Activated CD4-positive, CD25-positive, alpha-beta regulatory T cell treated with anti-CD3 and anti-CD28 coated beads, Interleukin-2, amount 50 U/mL, for 24 hours (primary cell): ENCODE data around the gene KANTR.

ENCODE experiments used
- ATAC-seq, 2 donors: fragments of 150-1000 bp; cut with Tn5 transposase; one replicate each; pipeline ENCODE4 v1.10.0; 2021; ENCODE audit warnings: mild to moderate bottlenecking in 1 of 2, moderate library complexity in 1 of 2

KANTR gene

DNA sequence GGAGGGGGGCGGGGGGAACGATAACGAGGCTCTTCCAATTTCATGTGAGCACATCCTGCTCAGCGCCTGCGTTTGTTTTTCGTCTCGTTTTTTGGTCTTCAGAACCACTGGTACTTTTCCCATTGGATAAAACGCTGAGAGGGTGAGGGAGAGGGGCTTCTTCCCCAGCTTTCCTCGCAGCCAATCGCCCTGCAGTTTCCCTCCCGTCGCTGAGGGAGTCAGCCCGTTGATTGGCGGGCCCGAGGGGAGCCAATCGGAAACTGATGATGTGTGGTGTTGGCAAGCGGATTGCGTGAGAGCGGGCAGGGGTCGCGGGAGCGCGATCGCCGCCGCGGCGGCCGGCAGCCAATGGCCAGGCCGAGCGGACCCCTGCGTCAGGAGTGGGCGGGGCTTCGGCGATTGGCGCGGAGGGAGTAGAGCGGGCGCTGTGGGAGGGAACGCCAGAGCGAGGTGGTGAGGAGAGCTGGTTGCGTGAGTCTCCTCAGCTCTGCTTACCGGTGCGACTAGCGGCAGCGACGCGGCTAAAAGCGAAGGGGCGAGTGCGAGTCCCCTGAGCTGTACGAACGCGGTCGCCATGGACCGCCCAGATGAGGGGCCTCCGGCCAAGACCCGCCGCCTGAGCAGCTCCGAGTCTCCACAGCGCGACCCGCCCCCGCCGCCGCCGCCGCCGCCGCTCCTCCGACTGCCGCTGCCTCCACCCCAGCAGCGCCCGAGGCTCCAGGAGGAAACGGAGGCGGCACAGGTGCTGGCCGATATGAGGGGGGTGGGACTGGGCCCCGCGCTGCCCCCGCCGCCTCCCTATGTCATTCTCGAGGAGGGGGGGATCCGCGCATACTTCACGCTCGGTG is 11.8 kb upstream of the KANTR start, which contains the start of gene TSPYL2:
Gene TSPYL2 (plus strand): TSS at position 443 of the 848 bp plus-strand sequence. CDS start 132 bp downstream, at position 575.
- ATAC-seq: peak; percentile 89 to 91

DNA sequence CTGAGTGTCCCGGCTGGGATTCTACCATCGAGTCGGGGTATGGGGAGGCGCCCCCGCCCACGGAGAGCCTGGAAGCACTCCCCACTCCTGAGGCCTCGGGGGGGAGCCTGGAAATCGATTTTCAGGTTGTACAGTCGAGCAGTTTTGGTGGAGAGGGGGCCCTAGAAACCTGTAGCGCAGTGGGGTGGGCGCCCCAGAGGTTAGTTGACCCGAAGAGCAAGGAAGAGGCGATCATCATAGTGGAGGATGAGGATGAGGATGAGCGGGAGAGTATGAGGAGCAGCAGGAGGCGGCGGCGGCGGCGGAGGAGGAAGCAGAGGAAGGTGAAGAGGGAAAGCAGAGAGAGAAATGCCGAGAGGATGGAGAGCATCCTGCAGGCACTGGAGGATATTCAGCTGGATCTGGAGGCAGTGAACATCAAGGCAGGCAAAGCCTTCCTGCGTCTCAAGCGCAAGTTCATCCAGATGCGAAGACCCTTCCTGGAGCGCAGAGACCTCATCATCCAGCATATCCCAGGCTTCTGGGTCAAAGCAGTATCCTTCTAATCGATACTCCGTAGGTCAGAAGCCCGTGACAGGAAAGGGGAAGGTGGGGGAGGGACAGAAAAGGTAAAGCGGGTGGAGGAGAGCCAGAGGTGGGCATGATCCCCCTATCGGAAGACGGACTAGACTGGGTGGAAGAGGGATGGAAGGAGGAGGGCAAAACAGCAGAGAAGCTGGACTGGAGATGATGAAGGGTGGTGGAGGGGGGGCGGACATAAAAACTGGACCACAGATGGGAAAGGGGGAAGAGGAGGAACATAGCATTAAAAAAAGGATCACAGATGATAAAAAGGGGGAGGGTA is 10.9 kb upstream of the KANTR start:
- no peak for ATAC-seq

DNA sequence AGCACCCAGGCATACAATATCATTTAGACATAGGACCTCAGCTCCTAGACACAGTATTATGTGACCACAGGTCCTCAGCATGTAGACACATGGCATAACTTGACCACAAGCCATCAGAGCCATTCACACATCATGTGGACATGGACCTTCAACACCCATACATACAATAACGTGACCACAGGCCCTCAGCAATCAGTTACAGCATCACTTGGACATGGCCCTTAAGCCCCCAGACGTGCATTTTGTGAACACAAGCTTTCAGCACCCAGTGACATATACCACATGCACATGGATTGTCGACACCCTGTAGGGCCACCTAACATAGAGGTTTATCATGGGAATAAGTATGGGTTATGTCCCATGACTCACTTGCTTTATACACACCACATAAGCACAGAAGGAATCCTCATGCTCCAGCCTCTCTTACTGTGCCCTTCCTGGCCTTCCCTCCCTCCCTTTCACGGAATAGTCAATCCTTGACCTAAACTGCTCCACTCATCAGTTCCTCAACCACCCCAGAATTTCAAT is 9.8 kb upstream of the KANTR start:
- no peak for ATAC-seq

DNA sequence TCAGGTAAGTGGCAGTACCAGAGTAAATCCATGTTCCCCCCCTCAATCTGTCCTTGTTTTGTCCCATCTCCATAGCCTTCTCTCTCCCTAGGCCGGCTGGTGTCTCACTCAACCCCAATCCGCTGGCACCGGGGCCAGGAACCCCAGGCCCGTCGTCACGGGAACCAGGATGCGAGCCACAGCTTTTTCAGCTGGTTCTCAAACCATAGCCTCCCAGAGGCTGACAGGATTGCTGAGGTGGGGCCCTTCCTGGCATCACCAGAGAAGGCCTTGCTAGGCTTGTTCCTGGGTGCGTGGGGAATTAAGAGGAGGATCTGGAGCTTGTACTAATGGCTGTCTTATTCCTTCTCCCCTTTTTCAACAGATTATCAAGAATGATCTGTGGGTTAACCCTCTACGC is 9.1 kb upstream of the KANTR start:
- ATAC-seq: no peak

DNA sequence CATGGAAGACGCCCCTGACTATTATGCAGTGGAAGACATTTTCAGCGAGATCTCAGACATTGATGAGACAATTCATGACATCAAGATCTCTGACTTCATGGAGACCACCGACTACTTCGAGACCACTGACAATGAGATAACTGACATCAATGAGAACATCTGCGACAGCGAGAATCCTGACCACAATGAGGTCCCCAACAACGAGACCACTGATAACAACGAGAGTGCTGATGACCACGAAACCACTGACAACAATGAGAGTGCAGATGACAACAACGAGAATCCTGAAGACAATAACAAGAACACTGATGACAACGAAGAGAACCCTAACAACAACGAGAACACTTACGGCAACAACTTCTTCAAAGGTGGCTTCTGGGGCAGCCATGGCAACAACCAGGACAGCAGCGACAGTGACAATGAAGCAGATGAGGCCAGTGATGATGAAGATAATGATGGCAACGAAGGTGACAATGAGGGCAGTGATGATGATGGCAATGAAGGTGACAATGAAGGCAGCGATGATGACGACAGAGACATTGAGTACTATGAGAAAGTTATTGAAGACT is 8.2 kb upstream of the KANTR start:
- ATAC-seq: no peak

DNA sequence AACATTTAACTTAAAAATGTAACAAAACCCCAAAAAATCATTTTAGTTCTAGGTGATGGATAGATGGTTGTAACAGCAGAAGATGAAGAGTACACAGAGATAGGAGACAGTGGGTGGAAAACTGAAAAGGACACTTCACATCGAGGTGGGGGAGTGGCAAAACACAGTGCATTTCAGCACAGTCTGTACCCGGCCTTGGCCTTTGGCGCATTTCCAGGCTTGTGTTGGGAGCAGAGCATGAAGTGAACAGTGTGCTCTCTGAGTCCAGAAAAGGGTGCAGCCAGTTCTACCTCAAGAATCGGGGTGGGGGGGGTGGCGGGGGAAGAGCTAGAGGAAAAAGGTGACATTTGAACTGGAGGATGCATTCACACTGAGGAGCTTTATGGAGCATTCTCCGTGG is 7.5 kb upstream of the KANTR start:
- ATAC-seq: no peak

DNA sequence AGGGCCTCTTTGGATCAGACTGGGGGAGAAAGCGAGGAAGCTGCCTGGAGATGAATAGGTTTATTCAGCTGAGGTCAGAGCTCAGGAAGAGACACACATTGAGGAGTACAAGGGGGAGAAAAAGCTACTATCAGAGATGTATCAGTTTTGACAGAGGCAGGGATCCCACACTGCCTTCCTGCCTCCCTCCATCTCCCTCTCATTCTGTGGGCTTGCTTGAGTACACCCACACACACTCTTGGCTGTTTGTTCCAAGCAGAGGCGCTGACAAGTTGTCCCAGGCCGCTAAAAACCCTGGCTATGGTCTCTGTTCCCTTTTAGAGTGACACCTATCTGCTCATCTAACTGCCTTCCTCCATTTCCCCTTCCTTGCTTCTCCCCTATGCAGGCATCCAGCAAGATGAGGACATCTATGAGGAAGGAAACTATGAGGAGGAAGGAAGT is 6.5 kb upstream of the KANTR start:
- ATAC-seq: no peak

DNA sequence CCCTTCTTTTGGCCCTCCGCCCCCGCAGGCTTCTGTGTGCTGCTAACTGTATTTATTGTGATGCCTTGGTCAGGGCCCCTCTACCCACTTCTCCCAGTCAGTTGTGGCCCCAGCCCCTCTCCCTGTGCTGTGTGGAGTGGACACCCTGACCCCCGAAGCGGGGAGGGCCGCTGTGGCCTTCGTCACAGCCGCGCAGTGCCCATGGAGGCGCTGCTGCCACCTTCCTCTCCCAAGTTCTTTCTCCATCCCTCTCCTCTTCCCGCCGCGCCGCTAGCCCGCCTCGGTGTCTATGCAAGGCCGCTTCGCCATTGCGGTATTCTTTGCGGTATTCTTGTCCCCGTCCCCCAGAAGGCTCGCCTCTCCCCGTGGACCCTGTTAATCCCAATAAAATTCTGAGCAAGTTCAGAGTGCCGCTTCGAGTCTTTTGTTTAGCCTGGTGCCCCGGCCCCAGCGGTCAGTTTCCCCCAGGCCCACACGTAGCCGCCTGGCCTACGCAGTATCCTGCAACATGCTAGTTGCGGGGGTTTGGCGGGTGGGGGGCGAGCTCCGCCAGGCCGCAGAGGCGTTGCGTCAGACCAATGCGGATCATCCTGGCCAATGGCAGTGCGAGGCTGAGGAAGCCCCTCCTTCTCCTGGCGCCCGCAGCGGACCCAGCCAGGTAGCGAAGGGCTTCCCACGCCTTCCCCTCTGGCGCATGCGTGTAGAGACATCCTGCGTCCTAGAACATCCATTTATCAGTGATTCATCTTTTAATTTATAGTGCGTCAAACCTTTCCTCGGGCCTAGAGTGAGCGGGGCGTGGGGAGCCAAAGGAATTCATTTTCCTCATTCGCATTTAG is 5.6 kb upstream of the KANTR start:
- ATAC-seq: peak; percentile 61 to 71

DNA sequence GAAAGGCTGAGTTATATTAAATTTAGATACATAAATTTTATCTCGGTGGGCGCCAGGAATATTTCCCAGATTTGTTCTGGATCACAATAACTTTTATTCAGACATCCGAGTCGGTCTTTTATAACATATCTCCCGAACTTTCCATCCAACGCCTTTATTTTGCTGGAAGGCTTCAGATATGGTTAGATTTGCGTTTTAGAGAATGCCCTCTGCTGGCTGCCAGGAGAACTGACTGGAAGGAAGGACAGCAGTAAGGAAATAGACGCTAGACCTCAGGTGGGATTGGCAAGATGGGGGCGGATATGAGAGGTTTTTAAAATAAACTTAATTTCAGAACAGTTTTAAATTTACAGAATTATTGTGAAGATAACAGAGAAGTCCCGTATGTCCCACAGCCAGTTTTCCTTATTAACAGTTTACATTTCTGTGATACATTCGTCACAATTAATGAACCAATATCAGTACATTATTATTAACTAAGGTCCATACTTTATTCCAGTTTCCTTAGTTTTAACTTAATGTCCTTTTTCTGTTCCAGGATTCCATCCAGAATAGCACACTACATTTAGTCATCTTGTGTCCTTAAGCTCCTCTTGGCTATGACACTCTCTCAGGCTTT is 4.6 kb upstream of the KANTR start:
- no peak for ATAC-seq

DNA sequence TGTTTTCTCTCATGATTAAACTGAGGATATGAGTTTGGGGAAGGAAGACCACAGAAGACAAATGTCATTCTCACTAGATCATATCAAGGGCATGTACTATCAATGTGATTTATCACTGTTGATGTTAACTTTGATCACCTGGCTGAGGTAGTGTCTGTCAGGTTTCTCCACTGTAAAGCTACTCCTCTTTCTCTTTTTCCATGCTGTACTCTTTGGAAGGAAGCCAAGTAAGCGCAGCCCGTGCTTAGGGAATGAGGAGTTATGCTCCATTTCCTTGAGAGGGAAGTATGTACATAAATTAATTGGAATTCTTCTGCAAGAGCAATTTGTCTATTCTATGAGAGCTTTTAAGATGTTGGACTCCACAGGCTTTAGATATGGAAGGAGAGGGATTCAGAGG is 4.0 kb upstream of the KANTR start:
- ATAC-seq: no peak

DNA sequence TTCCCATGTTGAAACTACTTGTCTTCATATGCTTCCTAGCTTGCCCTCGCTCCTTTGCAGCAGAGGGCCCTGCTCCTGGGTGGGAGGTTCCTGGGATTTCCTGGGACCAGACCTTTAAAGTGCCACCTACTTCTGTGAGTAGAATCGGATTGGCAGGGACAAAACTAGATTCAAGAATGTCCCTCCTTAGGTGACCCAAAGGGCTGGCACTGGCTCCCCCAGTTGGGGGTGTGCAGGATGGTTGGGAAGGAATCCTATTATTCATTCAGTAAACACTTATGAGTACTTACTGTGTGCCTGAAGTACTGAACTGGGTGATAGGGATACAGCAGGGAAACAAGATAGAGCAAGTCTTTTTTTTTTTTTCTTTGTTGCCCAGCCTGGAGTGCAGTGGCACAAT is 2.6 kb upstream of the KANTR start:
- no peak for ATAC-seq

DNA sequence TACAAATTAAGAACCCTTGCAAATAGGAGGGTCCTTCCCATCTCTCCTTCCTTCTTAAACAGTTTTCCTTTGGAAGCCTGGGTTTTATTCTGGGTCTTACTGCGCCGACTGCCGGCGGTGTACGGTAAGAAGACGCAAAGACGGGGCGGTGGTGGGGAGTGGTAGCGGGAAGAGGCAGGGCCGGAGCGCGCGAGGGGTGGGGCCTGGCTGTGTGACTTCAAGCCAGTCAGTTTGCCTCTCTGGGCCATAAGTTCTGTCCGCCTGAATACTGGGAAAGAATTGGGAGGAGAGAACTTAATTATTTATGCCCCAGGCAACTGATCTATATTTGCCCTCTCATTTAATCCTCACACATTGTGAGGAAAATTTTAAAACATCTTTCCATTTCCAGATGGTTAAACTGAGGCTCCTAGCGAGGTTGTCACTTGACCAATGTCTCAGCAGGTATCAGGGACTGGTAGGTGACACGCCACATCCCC is 726 bp upstream of the KANTR start:
- peak; percentile 62 to 65 for ATAC-seq

DNA sequence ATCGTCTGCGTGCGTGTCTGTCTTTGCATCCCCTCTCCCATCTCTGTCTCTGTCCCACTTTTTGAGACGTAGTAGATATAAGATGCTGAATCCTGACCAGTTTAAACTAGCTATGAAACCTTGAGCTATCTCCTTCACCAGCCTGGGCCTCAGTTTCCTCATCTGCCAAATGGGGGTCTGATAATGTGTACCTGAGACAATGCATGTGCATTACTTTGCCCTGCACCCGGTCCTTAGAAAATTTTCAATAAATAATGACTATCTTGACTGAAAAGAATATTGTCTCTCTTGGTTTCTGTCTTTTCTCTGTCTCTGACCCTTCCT is 602 bp downstream of the KANTR start:
- ATAC-seq: no peak

DNA sequence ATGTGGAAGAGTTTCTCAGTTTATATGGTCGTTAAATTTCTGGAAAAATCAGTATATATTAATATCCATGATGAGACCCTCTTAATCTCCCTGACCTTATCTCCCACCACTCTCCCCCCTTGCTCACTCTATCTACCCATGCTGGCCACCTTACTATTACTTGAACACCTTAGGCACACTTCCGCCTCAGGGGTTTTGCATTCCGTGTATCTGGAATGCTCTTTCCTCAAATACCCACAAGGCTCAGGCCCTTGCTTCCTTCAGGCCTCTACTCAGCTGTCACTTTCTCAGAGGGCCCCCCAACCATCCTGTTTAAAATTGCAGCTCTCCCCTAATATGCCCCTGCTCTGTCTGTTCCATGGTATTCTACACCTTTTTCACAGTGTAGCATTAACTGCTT is 1.9 kb downstream of the KANTR start:
- no peak for ATAC-seq

DNA sequence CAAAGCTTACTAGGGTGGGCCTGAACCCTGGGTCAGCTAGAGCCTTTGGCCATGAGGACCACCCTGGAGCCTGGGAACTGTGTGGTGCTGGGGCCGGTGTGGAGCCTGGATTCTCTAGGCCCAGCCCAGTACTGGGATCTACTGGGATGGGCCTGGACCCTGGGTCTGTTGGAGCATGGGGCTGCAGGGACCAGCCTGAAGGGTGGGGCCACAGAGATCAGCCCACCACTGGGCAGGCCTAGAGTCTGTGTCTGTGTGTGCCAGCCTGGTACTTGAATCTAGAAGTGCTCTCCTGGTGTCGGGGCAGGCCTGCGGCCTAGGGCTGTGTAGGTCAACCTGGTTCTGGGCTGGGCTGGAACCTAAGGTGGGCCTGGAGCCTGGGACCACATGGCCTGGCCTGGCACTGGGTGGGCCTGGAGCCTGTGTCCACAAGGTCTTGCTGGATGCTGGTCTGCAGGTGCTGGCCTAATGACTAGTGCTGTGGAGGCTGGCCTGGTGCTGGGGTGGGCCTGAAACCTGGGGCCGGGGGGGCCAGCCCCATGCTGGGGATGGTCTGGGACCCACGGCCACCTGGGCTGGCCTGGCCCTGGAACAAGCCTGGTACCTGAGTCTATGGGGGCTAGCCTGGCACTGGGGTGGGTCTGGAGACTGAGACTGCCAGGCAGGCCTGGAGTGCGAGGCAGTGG is 21.1 kb downstream of the KANTR start:
- no peak for ATAC-seq

DNA sequence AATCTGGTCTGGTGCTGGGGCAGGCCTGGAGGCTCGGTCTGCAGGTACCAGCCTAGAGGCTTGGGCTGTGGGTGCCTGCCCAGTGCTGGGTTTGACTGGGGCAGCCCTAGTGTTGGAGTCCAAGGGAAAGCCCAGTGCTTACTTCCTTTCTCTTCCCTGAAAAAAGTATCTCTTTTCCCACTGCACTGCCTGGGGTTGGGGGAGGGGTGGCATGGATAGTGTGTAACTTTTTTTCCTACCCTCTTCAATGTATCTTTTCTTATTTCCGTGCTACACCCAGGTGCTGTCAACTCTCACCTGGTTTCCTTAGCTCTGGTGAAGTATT is 21.6 kb downstream of the KANTR start:
- no peak for ATAC-seq

DNA sequence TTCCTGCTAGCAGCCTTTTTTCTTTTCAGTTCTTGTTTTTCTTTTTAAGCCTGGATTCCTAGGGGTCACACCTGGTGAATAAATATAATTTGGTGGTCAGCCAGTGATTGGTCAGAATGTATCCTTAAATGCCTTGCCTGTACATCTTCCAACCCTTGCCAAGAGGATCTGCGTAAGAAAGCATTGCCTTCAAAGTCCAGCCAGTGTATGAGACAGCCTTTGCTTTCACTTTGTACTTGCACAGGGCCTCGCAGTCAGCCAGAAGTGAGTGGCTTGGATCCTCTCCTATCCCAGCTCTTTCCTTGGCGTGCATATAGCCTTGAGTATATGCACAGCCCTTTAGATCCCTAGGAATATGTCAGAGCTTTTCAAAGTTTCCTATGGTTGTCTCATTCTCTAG is 22.2 kb downstream of the KANTR start:
- ATAC-seq: no peak

DNA sequence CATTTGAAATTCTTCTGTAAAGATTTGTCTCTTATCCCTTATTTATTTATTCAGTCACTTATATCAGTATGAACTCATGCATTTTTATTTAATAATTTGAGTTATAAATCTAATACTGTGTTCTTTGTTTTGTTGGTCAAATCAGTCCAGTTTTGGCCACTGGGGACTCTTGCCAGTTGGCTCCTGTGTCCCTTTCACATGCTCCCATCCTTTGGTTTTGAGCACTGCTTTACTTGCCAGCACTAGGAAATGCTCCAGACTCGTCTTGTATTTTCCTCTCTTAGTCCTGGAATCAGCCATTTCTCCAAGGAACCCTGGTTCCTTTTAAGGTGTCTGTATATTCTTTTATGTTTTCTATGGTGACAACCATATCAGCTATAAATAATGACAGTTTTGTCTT is 28.1 kb downstream of the KANTR start:
- ATAC-seq: no peak

DNA sequence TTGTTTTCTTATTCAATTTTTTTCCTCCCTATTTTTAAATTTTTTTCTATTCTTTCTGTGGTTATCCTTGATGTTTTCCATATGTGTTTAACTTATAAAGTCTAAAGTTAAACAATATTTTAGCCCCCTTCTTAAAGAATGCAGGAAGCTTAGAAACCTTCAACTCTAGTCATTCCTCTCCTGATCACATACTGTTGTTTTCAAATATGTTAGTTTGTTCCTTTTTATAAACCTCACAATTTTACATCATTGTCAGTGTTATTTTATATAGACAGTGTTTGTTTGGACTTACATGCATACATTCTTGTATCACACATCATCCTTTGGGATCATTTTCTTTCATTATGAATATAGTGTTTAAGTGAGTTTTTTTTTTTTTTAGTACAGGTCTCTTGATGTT is 31.6 kb downstream of the KANTR start:
- no peak for ATAC-seq

DNA sequence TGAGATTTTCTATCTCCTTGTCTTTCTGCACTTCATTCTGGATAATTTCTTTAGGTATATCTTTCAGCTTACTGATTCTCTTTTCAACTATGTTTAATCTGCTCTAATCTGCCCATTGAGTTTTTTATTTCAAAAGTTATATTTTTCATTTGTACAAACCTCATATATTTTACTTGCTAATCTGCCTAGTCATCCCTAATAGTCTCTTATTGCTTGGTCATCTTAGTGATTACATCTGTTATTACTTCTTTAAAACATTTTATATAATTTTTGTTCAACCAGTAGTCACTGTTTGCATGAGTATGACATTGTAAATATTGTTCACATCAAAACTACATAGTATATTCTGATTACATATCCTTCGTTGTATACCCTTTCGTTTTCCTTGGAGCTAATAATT is 32.4 kb downstream of the KANTR start:
- ATAC-seq: no peak

DNA sequence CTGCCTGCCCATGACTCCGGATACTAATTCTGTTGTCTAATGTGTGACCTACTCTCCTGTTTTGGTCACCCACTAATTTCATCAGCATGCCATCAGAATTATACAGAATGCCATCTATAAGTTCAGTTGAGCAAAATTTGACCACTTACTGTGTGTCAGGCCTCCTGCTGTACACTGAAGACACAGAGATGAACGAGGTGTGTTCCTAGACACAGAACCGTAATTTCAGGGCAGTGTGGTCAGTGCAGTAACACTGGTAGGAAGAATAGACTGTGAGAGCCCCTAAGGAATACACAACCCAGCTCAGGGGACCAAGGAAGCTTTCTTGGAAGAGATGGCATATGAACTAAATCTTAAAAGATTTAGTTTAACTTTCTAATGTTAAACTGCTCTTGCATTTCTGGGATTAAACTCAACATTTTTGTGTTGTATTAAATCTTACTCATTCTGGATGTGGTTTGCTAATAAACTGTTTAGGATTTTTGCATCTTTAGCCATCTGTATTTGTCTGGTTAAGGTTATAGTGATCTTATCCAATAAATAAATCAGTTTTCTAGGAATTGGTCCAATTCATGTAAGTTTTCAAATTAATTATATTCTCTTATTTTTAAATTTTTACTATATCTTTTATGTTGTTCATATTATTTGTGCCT is 34.3 kb downstream of the KANTR start:
- no peak for ATAC-seq
